Breast epithelium (tissue), 3 donors: ENCODE data around the gene GPM6B.

Experiments
- CTCF ChIP-seq, 3 donors: fragments of 450-650 bp; IDR thresholded peaks; one replicate each; pipeline ENCODE4 v1.5.1; 2016 to 2017; ENCODE audit warnings: antibody characterized with exemption in 3 of 3, mild to moderate bottlenecking in 3 of 3, moderate library complexity in 3 of 3
- POLR2A ChIP-seq: fragments of 450-650 bp; IDR thresholded peaks from one replicate; pipeline ENCODE4 v1.6.1; 2016; ENCODE audit warnings: antibody characterized with exemption, mild to moderate bottlenecking, moderate library complexity
- POLR2AphosphoS5 ChIP-seq, 3 donors: sonication (generic); formaldehyde crosslinking; IDR thresholded peaks; one replicate each; pipeline ENCODE4 v1.6.1; 2017; ENCODE audit warnings: antibody characterized with exemption in 3 of 3

- TF ChIP-seq CTCF (IDR thresholded peaks at IDR 0.05) (no peak), POLR2A (no peak), POLR2AphosphoS5 (IDR thresholded peaks at IDR 0.05) (no peak)
Observed at GRCh38 chrX:13863324-13863723, 46.4 kb upstream of the GPM6B start.
